Skeletal muscle satellite cell (primary cell): ENCODE results near the gene LSM11. TPM values are rescaled to one million over a fixed set of nuclear protein-coding genes. Genes with fewer than 3 reads are reported as not detected.
A peak's percentile ranks its signal among the peaks of the same experiment; 100 is the strongest.
"Not testable (repeated sequence)": the region's sequence is repeated elsewhere in the genome, so short reads cannot be mapped to it uniquely, and the experiment has no call there.

Experiments used
- H3K27me3 ChIP-seq: 2 replicates; pipeline ENCODE4 v1.7.0; 2013; ENCODE audit warnings: low read length; ENCODE audit not compliant: control insufficient read depth, insufficient read depth
- H3K36me3 ChIP-seq: 2 replicates; pipeline ENCODE4 v1.7.0; 2013; ENCODE audit warnings: mild to moderate bottlenecking, control low read depth, low read length; ENCODE audit not compliant: insufficient read depth
- H3K4me1 ChIP-seq: 2 replicates; pipeline ENCODE4 v1.7.0; 2013; ENCODE audit warnings: low read length; ENCODE audit not compliant: control insufficient read depth, insufficient read depth
- H3K4me2 ChIP-seq: 2 replicates; pipeline ENCODE4 v1.7.0; 2013; ENCODE audit warnings: mild to moderate bottlenecking, low read length
- H3K4me3 ChIP-seq: 2 replicates; pipeline ENCODE4 v1.7.0; 2013; ENCODE audit warnings: low read length
- H3K9ac ChIP-seq: 2 replicates; pipeline ENCODE4 v1.7.0; 2013; ENCODE audit warnings: mild to moderate bottlenecking, low read depth, low read length, moderate library complexity
- H3K9me3 ChIP-seq: replicated peaks from 2 replicates; pipeline ENCODE4 v1.7.0; 2013; ENCODE audit warnings: mild to moderate bottlenecking, control low read depth, low read length
- total RNA-seq: library from RNA; depleted of rRNA; stranded (reverse); fragments of >200 nt; gene quantifications from 2 replicates; pipeline ENCODE4 v1.2.3, GENCODE V29; 2012; rRNA removed

Gene LSM11
- 3.0 and 3.3 TPM in 2 replicates for total RNA-seq

DNA sequence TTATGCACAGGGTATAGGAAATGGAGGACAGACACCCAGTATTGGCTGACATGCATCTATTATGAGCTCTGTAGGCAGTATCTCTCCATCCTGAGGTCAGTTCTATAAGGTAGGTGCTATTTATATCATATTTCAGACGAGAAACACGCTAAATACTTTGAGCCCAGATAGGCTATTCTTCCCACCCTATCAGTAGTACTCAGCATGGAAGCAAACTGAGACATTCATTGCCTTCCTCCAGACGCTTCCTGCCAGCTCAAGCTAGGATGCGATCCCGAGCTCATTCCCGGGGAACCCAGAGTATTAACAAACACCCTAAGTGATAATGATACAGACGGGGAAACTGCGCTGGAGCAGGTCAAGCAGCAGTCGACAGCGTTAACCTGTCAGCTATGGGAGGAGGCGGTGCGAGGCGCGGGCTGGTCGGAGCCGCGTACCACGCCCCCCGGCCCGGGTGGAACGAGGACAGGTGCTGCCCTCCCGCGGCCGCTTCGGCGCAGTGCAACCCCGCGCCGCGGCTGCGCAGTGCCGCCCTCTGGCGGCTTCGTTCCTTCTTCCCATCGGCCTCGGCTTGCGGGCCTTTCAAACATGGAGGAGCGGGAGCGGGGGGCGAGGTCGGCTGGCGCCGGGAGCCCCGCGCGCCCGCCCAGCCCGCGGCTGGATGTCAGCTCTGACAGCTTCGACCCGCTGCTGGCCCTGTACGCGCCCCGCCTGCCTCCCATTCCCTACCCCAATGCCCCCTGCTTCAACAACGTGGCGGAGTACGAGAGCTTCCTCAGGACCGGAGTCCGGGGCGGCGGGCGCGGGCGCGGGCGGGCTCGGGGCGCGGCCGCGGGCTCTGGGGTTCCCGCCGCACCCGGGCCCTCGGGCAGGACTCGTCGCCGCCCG is at the start of gene LSM11:
TSS of gene LSM11 (plus strand) at position 550 of the 888 bp plus-strand sequence. CDS start at position 589, 39 bp downstream.
- Histone ChIP-seq H3K4me1 (peaks cover 26% of the 10 kb centered on the region), H3K9me3 (no peaks in the 10 kb centered on the region), H3K9ac (peak within 1 kb of the TSS; percentile 81), H3K4me3 (peak within 1 kb of the TSS; percentile 75), H3K36me3 (peaks cover 12% of the 10 kb centered on the region), H3K4me2 (peak within 1 kb of the TSS; percentile 100), H3K27me3 (no peaks in the 10 kb centered on the region)

DNA sequence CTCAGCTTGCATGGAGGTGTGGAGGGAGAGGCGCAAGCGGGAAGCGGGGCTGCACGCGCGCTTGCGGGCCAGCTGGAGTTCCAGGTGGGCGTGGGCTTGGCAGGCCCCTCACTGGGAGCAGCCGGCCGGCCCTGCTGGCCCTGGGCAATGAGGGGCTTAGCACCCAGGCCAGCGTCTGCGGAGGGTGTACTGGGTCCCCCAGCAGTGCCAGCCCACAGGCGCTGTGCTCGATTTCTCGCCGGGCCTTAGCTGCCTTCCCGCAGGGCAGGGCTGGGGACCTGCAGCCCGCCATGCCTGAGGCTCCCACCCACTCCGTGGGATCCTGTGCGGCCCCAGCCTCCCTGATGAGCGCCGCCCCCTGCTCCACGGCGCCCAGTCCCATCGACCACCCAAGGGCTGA is 49.7 kb upstream of the LSM11 start:
- not testable (repeated sequence) for H3K36me3 ChIP-seq, H3K27me3 ChIP-seq, H3K4me1 ChIP-seq, H3K9ac ChIP-seq, H3K4me2 ChIP-seq, H3K9me3 ChIP-seq, H3K4me3 ChIP-seq

DNA sequence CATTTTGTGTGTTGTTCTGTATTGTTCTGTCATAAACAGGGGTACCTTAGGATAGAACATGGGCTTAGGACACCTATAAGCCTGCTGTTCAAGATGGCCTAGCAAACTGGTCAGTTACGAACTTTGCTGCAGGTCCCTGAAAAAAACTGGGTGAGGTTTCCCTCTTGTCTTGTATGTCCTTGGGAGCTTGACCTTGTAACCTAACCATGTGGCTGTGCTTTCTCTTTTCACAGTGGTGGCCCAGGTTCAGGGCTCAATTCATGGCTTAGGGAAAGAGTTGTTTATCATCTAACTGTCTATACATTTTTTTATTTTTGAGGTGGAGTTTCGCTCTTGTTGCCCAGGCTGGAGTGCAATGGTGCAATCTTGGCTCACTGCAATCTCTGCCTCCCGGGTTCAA is 47.4 kb upstream of the LSM11 start:
- H3K36me3 ChIP-seq, H3K9me3 ChIP-seq, H3K27me3 ChIP-seq, H3K4me2 ChIP-seq, H3K4me1 ChIP-seq, H3K9ac ChIP-seq, H3K4me3 ChIP-seq: not testable (repeated sequence)

DNA sequence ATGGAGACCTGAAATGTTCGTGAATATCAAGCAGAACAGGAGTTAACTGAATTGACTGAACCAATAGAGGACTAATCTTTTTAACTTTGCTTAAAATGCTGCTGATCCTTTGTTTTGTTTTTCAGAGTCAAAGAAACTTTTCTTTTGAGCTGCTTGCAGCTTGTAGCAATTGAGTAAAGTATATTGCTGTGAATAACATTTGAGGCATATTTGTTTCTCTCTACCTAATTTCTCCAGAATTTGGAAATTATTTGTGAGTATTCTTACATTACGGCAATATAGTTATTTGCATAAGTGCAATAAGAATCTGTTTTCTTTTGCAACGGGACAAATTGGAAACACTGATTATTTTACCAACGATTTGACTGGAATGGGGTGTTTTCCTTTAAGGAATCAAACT is 44.8 kb upstream of the LSM11 start:
- not testable (repeated sequence) for H3K4me1 ChIP-seq, H3K4me3 ChIP-seq, H3K27me3 ChIP-seq, H3K9ac ChIP-seq, H3K36me3 ChIP-seq, H3K4me2 ChIP-seq, H3K9me3 ChIP-seq

DNA sequence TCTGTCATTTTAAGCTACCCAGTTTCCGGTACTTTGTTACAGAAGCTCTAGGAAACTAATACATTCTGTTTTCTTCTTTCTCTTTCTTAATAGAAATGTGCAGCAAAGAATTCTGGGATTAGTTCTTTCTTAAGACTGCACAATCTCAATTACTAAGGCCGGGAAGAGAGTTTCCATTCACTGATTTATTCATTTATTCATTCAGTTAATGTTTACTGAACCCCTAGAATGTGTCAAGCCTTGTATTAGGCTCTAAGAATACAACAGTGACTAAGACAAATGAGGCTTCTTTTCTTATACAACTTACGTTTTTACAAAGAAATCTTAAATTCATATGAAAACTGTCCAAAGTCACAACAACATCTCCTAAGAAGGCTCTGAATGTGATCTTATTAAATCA is 39.8 kb upstream of the LSM11 start:
- no peak overlapping the region for H3K9ac ChIP-seq
- no peaks in the 10 kb centered on the region for H3K27me3 ChIP-seq
- peaks cover 3% of the 10 kb centered on the region for H3K4me1 ChIP-seq
- no peaks in the 10 kb centered on the region for H3K9me3 ChIP-seq
- H3K4me3 ChIP-seq: no peak overlapping the region
- no peaks in the 10 kb centered on the region for H3K36me3 ChIP-seq
- H3K4me2 ChIP-seq: no peak overlapping the region

DNA sequence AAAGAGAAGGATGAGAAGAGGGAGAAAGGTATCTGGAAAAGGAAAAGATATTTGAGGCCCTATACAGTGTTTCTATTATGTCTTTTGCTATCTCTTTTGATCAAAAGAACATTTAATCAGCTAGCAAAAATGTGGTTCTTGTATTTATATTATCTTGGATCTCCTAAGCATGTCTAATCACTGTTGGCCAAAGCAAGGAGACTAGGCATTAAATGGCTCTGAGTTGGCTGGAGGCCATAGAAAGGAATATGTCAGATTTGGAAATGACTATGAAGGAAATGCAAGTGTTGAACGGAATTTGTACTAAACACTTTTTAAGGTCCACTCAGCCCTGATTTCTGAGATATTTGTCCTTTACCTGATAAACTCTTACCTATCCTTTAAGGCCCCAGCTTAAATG is 34.6 kb upstream of the LSM11 start:
- no peak overlapping the region for H3K9ac ChIP-seq
- H3K4me2 ChIP-seq: no peak overlapping the region
- H3K36me3 ChIP-seq: no peaks in the 10 kb centered on the region
- H3K9me3 ChIP-seq: no peaks in the 10 kb centered on the region
- H3K27me3 ChIP-seq: no peaks in the 10 kb centered on the region
- H3K4me1 ChIP-seq: peaks cover 26% of the 10 kb centered on the region
- no peak overlapping the region for H3K4me3 ChIP-seq

DNA sequence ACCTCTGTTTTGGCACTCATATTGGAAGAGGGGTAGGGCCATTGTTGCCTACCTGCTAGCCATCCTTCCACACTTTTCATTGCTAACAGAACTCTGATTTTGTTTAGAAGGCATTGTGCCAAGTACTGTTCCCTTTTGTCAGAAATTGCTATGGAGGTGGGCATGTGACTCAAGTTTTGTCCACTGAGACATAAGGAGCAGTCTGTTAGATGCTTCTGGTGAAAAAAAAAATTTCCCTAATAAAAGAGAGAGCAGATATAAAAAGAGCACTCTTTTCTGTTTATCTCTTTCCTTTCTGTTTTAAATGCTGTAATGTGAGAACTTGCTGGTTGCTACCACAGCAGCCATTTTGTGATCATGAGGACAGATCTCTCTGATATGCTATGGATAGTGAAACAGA is 34.2 kb upstream of the LSM11 start:
- Histone ChIP-seq H3K9ac (no peak overlapping the region), H3K4me2 (no peak overlapping the region), H3K36me3 (no peaks in the 10 kb centered on the region), H3K9me3 (no peaks in the 10 kb centered on the region), H3K4me1 (peaks cover 31% of the 10 kb centered on the region), H3K4me3 (no peak overlapping the region), H3K27me3 (no peaks in the 10 kb centered on the region)

DNA sequence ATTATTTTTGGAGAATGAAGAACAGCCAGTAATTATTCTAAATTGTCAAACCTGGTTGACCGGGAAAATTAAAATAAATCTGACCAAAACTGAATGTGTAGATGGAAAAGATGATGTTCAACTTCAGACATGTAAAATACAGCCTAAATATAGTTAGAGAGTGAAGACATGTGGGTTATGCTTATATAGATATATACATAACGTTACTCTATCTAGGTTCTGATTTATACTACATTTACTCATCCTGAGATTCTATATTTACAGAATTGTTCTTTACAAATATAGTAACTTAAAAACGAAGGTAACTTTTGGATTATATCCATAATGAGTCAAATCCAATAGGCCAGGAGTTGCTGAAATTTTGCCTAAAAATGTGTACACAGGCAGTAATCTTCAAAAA is 33.1 kb upstream of the LSM11 start:
- Histone ChIP-seq H3K4me3 (no peak overlapping the region), H3K4me1 (peaks cover 35% of the 10 kb centered on the region), H3K9ac (peak overlapping the region; percentile 59)

DNA sequence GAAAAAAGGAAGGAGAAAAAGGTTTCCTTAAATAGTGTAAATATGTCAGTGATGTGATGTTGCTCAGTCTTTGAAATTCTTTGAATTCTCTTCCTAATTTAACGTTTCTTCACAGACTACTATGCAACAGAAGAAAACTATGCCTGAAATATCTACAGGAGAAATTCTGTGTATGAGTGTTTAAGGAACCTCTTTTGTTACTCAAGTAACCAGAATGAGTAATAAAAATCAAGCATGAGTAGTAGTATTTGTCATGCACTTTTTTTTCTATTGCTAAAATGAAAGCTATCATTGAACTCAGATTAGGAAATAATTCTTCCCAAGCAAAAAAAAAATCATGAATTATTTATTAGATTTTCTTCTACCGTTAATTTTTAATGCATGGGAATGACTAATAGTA is 32.6 kb upstream of the LSM11 start:
- Histone ChIP-seq H3K4me3 (peak overlapping the region; percentile 25), H3K27me3 (no peaks in the 10 kb centered on the region), H3K9me3 (no peaks in the 10 kb centered on the region), H3K9ac (peak overlapping the region; percentile 59), H3K36me3 (no peaks in the 10 kb centered on the region), H3K4me1 (peaks cover 35% of the 10 kb centered on the region), H3K4me2 (peak overlapping the region; percentile 63)

More for the DNA sequence above, 33.1 kb upstream of the LSM11 start:
- peak overlapping the region; percentile 45 for H3K4me2 ChIP-seq
- no peaks in the 10 kb centered on the region for H3K36me3 ChIP-seq
- no peaks in the 10 kb centered on the region for H3K27me3 ChIP-seq
- H3K9me3 ChIP-seq: no peaks in the 10 kb centered on the region

DNA sequence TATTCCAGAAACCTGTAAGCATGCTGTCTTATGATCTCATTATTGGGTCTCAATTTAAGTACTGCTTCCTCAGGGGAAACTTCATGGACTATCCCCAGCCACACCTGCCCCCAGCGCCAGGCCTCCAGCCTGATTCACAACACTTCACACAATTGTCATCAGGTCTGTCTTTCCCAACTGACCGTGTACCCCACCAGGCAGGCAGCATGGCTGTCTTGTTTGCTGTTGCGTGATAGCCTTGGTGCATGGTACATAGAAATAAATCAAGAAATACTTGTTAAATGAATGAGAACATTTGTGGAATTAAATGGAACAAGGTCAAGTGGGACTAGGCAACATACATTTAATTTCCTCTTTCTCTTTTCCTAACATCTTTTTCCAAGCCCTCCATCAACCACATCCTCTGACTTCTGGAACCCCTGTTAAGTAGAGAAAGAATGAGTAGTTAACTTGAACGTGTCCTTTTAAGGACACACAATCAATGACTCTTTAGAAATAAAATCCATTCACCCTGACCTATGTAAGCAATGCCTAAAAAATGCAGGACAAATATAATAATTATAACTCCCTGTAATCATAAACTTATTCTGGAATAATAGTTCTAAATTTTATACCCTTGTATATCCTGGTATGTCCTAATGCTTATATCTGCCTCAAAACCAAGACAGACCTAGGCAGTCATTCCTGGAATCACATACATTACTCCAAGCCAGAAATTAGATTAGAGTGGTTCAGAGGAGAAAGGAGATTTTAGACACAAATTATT is 29.5 kb upstream of the LSM11 start:
- H3K4me3 ChIP-seq: no peak overlapping the region
- peaks cover 37% of the 10 kb centered on the region for H3K4me1 ChIP-seq
- no peaks in the 10 kb centered on the region for H3K9me3 ChIP-seq
- no peak overlapping the region for H3K4me2 ChIP-seq
- no peaks in the 10 kb centered on the region for H3K27me3 ChIP-seq
- no peaks in the 10 kb centered on the region for H3K36me3 ChIP-seq
- peak overlapping the region; percentile 11 for H3K9ac ChIP-seq

DNA sequence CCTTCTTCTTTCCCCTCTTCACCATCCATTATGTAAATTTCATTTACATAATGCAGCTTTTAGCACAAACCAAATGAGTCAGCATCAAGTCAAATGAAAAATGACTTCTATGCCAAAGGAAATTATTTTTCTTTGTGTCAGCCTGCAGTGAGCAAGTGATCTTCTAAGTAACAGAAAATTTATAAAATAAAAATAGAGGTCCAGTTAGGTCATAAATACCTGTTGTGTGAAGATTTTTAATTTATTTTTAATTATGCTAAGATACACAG is 29.0 kb upstream of the LSM11 start:
- Histone ChIP-seq H3K9ac (peak overlapping the region; percentile 11), H3K4me3 (no peak overlapping the region), H3K4me2 (no peak overlapping the region), H3K4me1 (peaks cover 32% of the 10 kb centered on the region), H3K9me3 (no peaks in the 10 kb centered on the region), H3K36me3 (no peaks in the 10 kb centered on the region), H3K27me3 (no peaks in the 10 kb centered on the region)

DNA sequence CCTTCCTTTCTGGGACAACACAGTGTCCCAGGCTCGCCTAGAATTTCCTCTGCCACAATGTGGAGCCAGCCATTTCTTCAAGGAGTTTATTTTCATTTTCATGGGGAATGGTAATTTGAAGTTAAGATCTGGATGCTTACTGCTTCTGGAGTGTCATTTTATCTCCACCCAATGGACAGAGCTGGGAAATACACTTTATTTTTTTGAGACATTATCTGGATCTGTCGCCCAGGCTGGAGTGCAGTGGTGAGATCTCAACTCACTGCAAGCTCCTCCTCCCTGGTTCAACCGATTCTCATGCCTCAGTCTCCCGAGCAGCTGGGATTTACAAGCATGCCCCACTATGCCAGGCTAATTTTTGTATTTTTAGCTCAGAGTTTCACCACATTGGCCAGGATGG is 25.0 kb upstream of the LSM11 start:
- H3K4me3 ChIP-seq: no peak overlapping the region
- peak overlapping the region; percentile 20 for H3K9ac ChIP-seq
- H3K4me2 ChIP-seq: peak overlapping the region; percentile 30
- H3K4me1 ChIP-seq: peaks cover 19% of the 10 kb centered on the region
- no peaks in the 10 kb centered on the region for H3K36me3 ChIP-seq
- H3K9me3 ChIP-seq: no peaks in the 10 kb centered on the region
- H3K27me3 ChIP-seq: no peaks in the 10 kb centered on the region
